ENCODE results near the gene PID1.

The PID1 gene

DNA sequence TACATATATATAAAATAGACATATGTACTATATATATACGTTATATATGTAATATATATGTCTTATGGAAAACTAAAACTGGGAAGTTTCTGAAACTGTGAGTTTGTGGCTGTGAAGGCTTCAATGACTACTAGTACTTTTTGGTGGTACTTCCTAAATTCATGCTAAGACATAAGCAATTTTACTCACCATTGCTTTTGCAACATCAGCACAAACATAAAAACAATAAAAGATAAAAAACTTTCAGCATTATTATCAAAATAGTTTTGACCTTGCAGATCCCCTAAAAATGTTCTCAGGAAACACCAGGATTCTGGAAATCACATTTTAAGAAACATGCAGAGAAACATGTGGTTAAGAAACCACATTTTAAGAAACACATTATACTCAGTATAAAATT is 269.9 kb downstream of the PID1 start:
- Histone ChIP-seq H3K27me3 (ENCODE audit: control insufficient read depth, insufficient read depth, low read length) (no peaks in the 10 kb centered on the region), H3K4me1 (ENCODE audit: control insufficient read depth, insufficient read depth, low read length) (no peaks in the 10 kb centered on the region), H3K36me3 (ENCODE audit: control insufficient read depth, insufficient read depth, low read length) (no peaks in the 10 kb centered on the region), H3K27ac (ENCODE audit: low read depth, low read length) (no peak overlapping the region), H3K9ac (ENCODE audit: low read length) (no peak overlapping the region), H3K4me3 (ENCODE audit: low read length) (no peak overlapping the region)

DNA sequence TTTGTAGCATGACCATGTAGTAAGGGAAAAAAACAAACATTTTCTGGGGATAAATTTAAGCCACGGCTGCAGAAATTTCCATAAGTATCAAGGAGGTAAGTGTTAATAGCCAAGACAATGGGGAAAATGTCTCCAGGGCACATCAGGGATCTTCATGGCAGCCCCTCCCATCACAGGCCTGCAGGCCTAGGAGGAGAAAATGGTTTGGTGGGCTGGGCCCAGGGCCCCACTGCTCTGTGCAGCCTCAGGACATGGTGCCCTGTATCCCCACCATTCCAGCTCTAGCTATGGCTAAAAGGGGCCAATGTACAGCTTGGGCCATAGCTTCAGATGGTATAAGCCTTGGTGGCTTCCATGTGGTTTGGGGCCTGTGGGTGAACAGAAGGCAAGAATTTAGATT is 271.8 kb downstream of the PID1 start:
- Histone ChIP-seq H3K27me3 (ENCODE audit: control insufficient read depth, insufficient read depth, low read length) (no peaks in the 10 kb centered on the region), H3K4me3 (ENCODE audit: low read length) (no peak overlapping the region), H3K27ac (ENCODE audit: low read depth, low read length) (no peak overlapping the region), H3K36me3 (ENCODE audit: control insufficient read depth, insufficient read depth, low read length) (no peaks in the 10 kb centered on the region), H3K4me1 (ENCODE audit: control insufficient read depth, insufficient read depth, low read length) (no peaks in the 10 kb centered on the region), H3K9ac (ENCODE audit: low read length) (no peak overlapping the region)

DNA sequence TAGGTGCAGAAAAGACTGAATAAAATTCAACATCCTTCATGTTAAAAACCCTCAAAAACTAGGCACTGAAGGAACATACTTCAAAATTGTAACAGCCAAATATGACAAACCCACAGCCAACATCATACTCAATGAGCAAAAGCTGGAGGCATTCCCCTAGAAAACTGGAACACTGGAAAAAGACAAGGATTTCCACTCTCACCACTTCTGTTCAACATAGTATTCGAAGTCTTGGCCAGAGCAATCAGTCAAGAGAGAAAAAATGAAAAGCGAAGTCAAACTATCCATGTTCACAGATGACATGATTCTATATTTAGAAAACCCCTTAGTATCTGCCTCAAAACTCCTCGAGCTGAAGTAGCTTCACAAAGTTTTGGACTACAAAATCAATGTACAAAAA is 282.3 kb downstream of the PID1 start:
- H3K9ac ChIP-seq (ENCODE audit: low read length), result no peak overlapping the region
- H3K36me3 ChIP-seq (ENCODE audit: control insufficient read depth, insufficient read depth, low read length), result no peaks in the 10 kb centered on the region
- no peak overlapping the region for H3K4me3 ChIP-seq (ENCODE audit: low read length)
- H3K27ac ChIP-seq (ENCODE audit: low read depth, low read length), result no peak overlapping the region
- H3K4me1 ChIP-seq (ENCODE audit: control insufficient read depth, insufficient read depth, low read length), result no peaks in the 10 kb centered on the region
- H3K27me3 ChIP-seq (ENCODE audit: control insufficient read depth, insufficient read depth, low read length), result no peaks in the 10 kb centered on the region

DNA sequence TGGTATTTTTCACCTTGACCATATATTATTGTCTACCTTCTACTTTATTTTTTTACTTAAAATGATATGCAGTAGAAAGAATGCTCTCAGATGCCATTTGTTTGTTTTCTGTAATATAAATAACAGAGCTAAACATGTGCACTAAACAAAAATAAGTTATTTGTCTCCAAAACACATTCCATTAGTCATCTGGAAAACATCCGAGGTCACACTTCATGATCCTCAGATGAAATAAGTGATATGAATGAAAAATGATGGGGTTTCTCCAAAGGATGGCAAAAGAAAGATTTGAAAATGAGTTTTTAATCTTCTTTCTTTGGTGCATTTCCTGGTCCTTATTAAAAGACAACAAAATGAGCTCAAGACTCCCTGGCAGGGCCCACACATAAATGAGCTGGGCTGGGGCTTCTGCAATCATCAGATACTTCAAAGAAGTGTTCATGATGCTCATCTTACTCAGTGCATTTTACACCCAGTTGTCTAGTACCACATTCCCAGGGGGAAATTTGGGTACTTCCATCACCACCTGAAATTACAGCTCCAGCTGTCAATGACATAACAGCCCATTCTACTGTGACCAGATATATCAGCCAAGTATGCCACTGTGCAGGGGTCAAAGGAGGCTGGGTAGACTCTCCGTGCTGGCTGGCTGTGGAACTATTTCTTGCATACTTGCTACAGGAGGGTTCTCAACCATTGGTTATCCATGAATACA is 283.5 kb downstream of the PID1 start:
- H3K4me3 ChIP-seq (ENCODE audit: low read length), result no peak overlapping the region
- H3K4me1 ChIP-seq (ENCODE audit: control insufficient read depth, insufficient read depth, low read length), result no peaks in the 10 kb centered on the region

DNA sequence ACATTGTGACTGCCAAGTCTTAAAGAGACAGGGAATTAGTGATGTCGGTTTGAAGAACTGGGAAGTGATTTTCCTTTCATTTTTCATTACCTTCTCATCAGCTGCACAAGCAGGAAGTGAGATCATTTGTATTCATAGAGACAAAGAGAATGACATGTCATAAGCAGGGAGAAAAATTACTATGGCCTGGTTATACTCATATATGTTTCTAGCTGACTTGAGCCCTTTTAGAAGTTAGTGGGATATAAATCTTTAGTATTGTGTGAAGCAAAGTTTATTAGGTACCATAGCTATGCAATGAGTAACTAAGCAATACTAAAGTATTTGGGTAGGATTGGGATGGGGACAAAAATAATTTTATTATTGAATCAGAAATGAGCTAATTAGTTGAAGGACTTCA is 284.1 kb downstream of the PID1 start:
- no peak overlapping the region for H3K9ac ChIP-seq (ENCODE audit: low read length)
- H3K36me3 ChIP-seq (ENCODE audit: control insufficient read depth, insufficient read depth, low read length), result no peaks in the 10 kb centered on the region
- no peaks in the 10 kb centered on the region for H3K4me1 ChIP-seq (ENCODE audit: control insufficient read depth, insufficient read depth, low read length)
- H3K4me3 ChIP-seq (ENCODE audit: low read length), result no peak overlapping the region
- H3K27ac ChIP-seq (ENCODE audit: low read depth, low read length), result no peak overlapping the region
- H3K27me3 ChIP-seq (ENCODE audit: control insufficient read depth, insufficient read depth, low read length), result no peaks in the 10 kb centered on the region

More for the DNA sequence above, 283.5 kb downstream of the PID1 start:
- Histone ChIP-seq H3K27me3 (ENCODE audit: control insufficient read depth, insufficient read depth, low read length) (no peaks in the 10 kb centered on the region), H3K9ac (ENCODE audit: low read length) (no peak overlapping the region), H3K36me3 (ENCODE audit: control insufficient read depth, insufficient read depth, low read length) (no peaks in the 10 kb centered on the region), H3K27ac (ENCODE audit: low read depth, low read length) (no peak overlapping the region)

DNA sequence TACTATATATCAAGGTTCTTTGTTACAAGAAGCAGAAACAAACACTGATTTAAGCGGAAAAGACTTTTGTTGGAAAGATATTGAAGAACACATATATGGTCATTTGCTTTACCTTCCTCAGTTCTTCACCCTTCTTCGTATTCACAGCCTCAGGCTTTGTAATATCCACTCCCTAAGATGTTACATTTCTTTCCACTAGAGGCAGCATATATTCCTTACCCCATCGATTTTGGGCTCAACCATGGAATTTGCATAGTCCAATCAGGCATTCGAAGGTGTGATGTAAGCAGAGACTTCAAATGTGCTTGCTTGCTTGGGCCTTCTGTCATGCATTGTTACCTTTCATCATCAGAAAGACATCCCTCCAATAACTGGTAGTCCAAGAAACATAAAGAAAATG is 287.4 kb downstream of the PID1 start:
- Histone ChIP-seq H3K27me3 (ENCODE audit: control insufficient read depth, insufficient read depth, low read length) (no peaks in the 10 kb centered on the region), H3K36me3 (ENCODE audit: control insufficient read depth, insufficient read depth, low read length) (no peaks in the 10 kb centered on the region), H3K27ac (ENCODE audit: low read depth, low read length) (no peak overlapping the region), H3K9ac (ENCODE audit: low read length) (no peak overlapping the region), H3K4me3 (ENCODE audit: low read length) (no peak overlapping the region), H3K4me1 (ENCODE audit: control insufficient read depth, insufficient read depth, low read length) (no peaks in the 10 kb centered on the region)

DNA sequence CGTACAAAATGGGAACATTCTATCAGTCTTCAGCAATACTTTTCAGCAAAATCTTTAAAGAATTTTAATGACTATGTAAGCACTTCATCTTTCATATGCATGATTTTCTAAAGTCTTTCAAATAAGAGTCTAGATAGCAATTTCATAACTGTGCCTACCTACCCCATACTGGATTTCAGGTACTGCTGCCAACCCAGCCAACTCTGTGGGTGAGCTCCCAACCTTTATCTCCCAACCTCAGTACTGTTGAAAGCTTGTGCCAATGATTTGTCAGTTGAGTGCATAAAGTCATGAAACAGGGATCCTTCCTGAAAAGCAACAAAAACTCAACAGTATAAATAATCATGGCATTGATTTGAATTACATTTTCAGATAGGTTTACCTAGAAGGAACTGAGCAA is 296.9 kb downstream of the PID1 start:
- H3K36me3 ChIP-seq (ENCODE audit: control insufficient read depth, insufficient read depth, low read length), result no peaks in the 10 kb centered on the region
- no peaks in the 10 kb centered on the region for H3K27me3 ChIP-seq (ENCODE audit: control insufficient read depth, insufficient read depth, low read length)
- H3K4me3 ChIP-seq (ENCODE audit: low read length), result no peak overlapping the region
- no peak overlapping the region for H3K27ac ChIP-seq (ENCODE audit: low read depth, low read length)
- H3K9ac ChIP-seq (ENCODE audit: low read length), result no peak overlapping the region
- H3K4me1 ChIP-seq (ENCODE audit: control insufficient read depth, insufficient read depth, low read length), result no peaks in the 10 kb centered on the region
